GM21529 (cell line): Measurements from ENCODE around the gene CORO7.

Source experiments
- ATAC-seq: cut with Tn5 transposase; IDR thresholded peaks from one replicate; pipeline ENCODE4 v1.9.1; 2021; ENCODE audit not compliant: unreplicated experiment

CORO7 gene

GRCh38 chr16:4426722-4427372 is 10.5 kb upstream of the CORO7 start:
- no peak for ATAC-seq

- ATAC-seq = peak; percentile 8
These were observed 9.8 kb upstream of the CORO7 start for GRCh38 chr16:4426021-4426684.

GRCh38 chr16:4425378-4426020 is 9.1 kb upstream of the CORO7 start, which contains the start of gene DNAJA3:
DNAJA3 (plus strand) TSS chr16:4425868; CDS start chr16:4425882, 14 bp downstream.
- ATAC-seq = peak; percentile 92

GRCh38 chr16:4420505-4421105 is 4.2 kb upstream of the CORO7 start:
- ATAC-seq = no peak

GRCh38 chr16:4419402-4419959 is 3.1 kb upstream of the CORO7 start:
- no peak for ATAC-seq

- ATAC-seq = no peak
These were observed 727 bp downstream of the CORO7 start for GRCh38 chr16:4415538-4416199.

- peak; percentile 67 for ATAC-seq
These were observed 2.0 kb downstream of the CORO7 start for GRCh38 chr16:4414187-4414917.

GRCh38 chr16:4412854-4413253 is 3.5 kb downstream of the CORO7 start:
- no peak for ATAC-seq

GRCh38 chr16:4412159-4412558 is 4.2 kb downstream of the CORO7 start:
- ATAC-seq = no peak

GRCh38 chr16:4411684-4412083 is 4.7 kb downstream of the CORO7 start:
- ATAC-seq = no peak

GRCh38 chr16:4410335-4411075 is 5.9 kb downstream of the CORO7 start:
- no peak for ATAC-seq

GRCh38 chr16:4409081-4409932 is 7.1 kb downstream of the CORO7 start:
- ATAC-seq = no peak

GRCh38 chr16:4408323-4408690 is 8.1 kb downstream of the CORO7 start:
- ATAC-seq = no peak

- no peak for ATAC-seq
These were observed 8.7 kb downstream of the CORO7 start for GRCh38 chr16:4407543-4408322.

- no peak for ATAC-seq
These were observed 11.3 kb downstream of the CORO7 start for GRCh38 chr16:4404967-4405696.

GRCh38 chr16:4404247-4404966 is 12.0 kb downstream of the CORO7 start:
- no peak for ATAC-seq
